Measurements from ENCODE around the gene SNED1.

- no peak for TF ChIP-seq POLR2AphosphoS5 (IDR thresholded peaks at IDR 0.05; ENCODE audit: low read depth, low read length)
- no peak for TF ChIP-seq TAF1 (IDR thresholded peaks at IDR 0.05; ENCODE audit: low read depth, low read length)
- TF ChIP-seq POLR2A (IDR thresholded peaks at IDR 0.05; ENCODE audit: low read depth, low read length): no peak
- no peak for TF ChIP-seq SPI1 (IDR thresholded peaks at IDR 0.05; ENCODE audit: low read depth, low read length)
- no peak for TF ChIP-seq PAX5 (IDR thresholded peaks at IDR 0.05; ENCODE audit: insufficient read depth, low read length, severe bottlenecking)
Measured at GRCh38 chr2:241050624-241051577, 52.5 kb downstream of the SNED1 start.
